Erythroblast (primary cell): ENCODE data around the gene RANGRF.

Experiments
- GATA1 ChIP-seq: IDR thresholded peaks from 2 replicates; pipeline ENCODE4 v1.6.1; 2011; ENCODE audit warnings: low read depth, mild to moderate bottlenecking, control low read depth, low read length, moderate library complexity
- POLR2A ChIP-seq: IDR thresholded peaks from 2 replicates; pipeline ENCODE4 v1.6.1; 2011; ENCODE audit warnings: mild to moderate bottlenecking, low read length

- TF ChIP-seq POLR2A: no peak
- TF ChIP-seq GATA1: no peak
Measured at GRCh38 chr17:8275421-8276290, 12.8 kb upstream of the RANGRF start.
